D721Med (cell line): ENCODE results near the gene BAIAP3.

Source experiments
- DNase-seq: peaks from one replicate; pipeline ENCODE4 v3.0.0; 2011; ENCODE audit warnings: low spot score; ENCODE audit not compliant: insufficient read length
- FAIRE-seq: peaks from 2 replicates; lab custom pipeline; 2011; peaks lifted over from hg19 to GRCh38; lab: Jason Lieb, UNC
- TF ChIP-seq, protein P1 (sequence below): IDR thresholded peaks from 2 replicates; pipeline ENCODE4 v1.5.1; 2012; ENCODE audit warnings: mild to moderate bottlenecking, control low read depth; ENCODE audit not compliant: insufficient read depth; ENCODE audit errors: missing control alignments

The BAIAP3 gene

GRCh38 chr16:1315081-1316032 is 18.1 kb upstream of the BAIAP3 start:
- DNase-seq (no peak), FAIRE-seq (no peak)
- TF ChIP-seq, protein P1, sequence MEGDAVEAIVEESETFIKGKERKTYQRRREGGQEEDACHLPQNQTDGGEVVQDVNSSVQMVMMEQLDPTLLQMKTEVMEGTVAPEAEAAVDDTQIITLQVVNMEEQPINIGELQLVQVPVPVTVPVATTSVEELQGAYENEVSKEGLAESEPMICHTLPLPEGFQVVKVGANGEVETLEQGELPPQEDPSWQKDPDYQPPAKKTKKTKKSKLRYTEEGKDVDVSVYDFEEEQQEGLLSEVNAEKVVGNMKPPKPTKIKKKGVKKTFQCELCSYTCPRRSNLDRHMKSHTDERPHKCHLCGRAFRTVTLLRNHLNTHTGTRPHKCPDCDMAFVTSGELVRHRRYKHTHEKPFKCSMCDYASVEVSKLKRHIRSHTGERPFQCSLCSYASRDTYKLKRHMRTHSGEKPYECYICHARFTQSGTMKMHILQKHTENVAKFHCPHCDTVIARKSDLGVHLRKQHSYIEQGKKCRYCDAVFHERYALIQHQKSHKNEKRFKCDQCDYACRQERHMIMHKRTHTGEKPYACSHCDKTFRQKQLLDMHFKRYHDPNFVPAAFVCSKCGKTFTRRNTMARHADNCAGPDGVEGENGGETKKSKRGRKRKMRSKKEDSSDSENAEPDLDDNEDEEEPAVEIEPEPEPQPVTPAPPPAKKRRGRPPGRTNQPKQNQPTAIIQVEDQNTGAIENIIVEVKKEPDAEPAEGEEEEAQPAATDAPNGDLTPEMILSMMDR = no peak

GRCh38 chr16:1316033-1316405 is 17.4 kb upstream of the BAIAP3 start:
- DNase-seq (no peak), FAIRE-seq (no peak)

GRCh38 chr16:1317479-1318267 is 15.8 kb upstream of the BAIAP3 start:
- DNase-seq (no peak), FAIRE-seq (no peak)
- TF ChIP-seq, protein P1 = no peak

More at GRCh38 chr16:1316033-1316405, 17.4 kb upstream of the BAIAP3 start:
- TF ChIP-seq, protein P1 = no peak

- DNase-seq = no peak
- TF ChIP-seq, protein P1 = no peak
- FAIRE-seq = no peak
Measured at GRCh38 chr16:1318268-1318545, 15.2 kb upstream of the BAIAP3 start.

DNA sequence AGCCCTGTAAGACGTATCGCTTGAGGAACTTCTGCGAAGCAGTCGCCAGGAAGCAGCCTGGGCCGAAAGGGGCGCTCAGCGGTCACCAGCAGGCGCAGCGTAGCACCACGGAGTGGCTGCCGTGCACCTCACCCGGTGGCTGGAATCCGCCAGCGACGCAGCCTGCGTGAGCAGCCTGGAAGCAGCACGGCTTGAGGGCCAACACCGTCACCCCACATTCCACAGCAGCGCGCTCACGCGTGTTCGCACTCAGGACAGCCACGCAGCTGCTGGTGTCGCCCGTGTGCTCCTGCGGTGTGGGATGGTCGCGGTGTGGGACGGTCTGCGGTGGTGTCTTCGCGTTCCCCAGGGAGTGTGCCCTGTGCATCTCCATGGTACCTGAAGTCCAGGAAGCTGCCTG is 14.4 kb upstream of the BAIAP3 start:
- TF ChIP-seq, protein P1 = no peak
- no peak for FAIRE-seq
- DNase-seq = no peak

- DNase-seq = no peak
- TF ChIP-seq, protein P1 = no peak
- no peak for FAIRE-seq
Measured at GRCh38 chr16:1320097-1320496, 13.3 kb upstream of the BAIAP3 start.
